ENCODE measurements around the gene RIMKLA.

Gene RIMKLA

GRCh38 chr1:42420121-42420520 lies 39.5 kb downstream of the RIMKLA start:
- TF ChIP-seq ELF4 (IDR thresholded peaks at IDR 0.05) (no peak), HDGF (IDR thresholded peaks at IDR 0.05; ENCODE audit: borderline replicate concordance) (no peak), L3MBTL2 (conservative IDR thresholded peaks at IDR 0.05) (no peak), NFRKB (IDR thresholded peaks at IDR 0.05) (no peak), SP1 (IDR thresholded peaks at IDR 0.05) (no peak), CTBP1 (IDR thresholded peaks at IDR 0.05; ENCODE audit: borderline replicate concordance) (no peak), FOXM1 (IDR thresholded peaks at IDR 0.05; ENCODE audit: borderline replicate concordance) (no peak), FOXA1 (IDR thresholded peaks at IDR 0.05) (no peak), ZNF384 (IDR thresholded peaks at IDR 0.05) (no peak), SUZ12 (IDR thresholded peaks at IDR 0.05) (no peak)
- ChIA-PET CTCF (no interaction called here), POLR2A (no interaction called here)
- DNase-seq (ENCODE audit: extremely low spot score), result no peak

GRCh38 chr1:42420911-42421585 lies 40.5 kb downstream of the RIMKLA start:
- ChIA-PET POLR2A (interaction anchor here (1.2 kb wide), 1 partner anchor 31 kb away, joined by 3 read pairs; no protein-coding TSS in a partner anchor), CTCF (no interaction called here)
- TF ChIP-seq PKNOX1 (IDR thresholded peaks at IDR 0.05) (0 out of 2 replicates have a peak, but pooled peaks have one; percentile 6), ELF4 (IDR thresholded peaks at IDR 0.05) (no peak)
- peak; percentile 52 for DNase-seq (ENCODE audit: extremely low spot score)

- TF ChIP-seq TARDBP (IDR thresholded peaks at IDR 0.05) (no peak), LEF1 (IDR thresholded peaks at IDR 0.05; ENCODE audit: borderline replicate concordance) (no peak)
- ChIA-PET CTCF (no interaction called here), POLR2A (no interaction called here)
These were observed 42.1 kb downstream of the RIMKLA start for GRCh38 chr1:42422737-42423136.

GRCh38 chr1:42423681-42424080 lies 43.1 kb downstream of the RIMKLA start:
- CTCF ChIA-PET, result interaction anchor here (0.6 kb wide), 1 partner anchor 17 kb away, joined by 3 read pairs; no protein-coding TSS in a partner anchor
- TF ChIP-seq HDGF (IDR thresholded peaks at IDR 0.05; ENCODE audit: borderline replicate concordance) (no peak), FOXA1 (IDR thresholded peaks at IDR 0.05) (no peak), ARNT (IDR thresholded peaks at IDR 0.05) (no peak), SUZ12 (IDR thresholded peaks at IDR 0.05) (no peak), ZNF384 (IDR thresholded peaks at IDR 0.05) (no peak), NFRKB (IDR thresholded peaks at IDR 0.05) (no peak), LEF1 (IDR thresholded peaks at IDR 0.05; ENCODE audit: borderline replicate concordance) (no peak), FOXM1 (IDR thresholded peaks at IDR 0.05; ENCODE audit: borderline replicate concordance) (no peak), CTBP1 (IDR thresholded peaks at IDR 0.05; ENCODE audit: borderline replicate concordance) (no peak), FOXK2 (IDR thresholded peaks at IDR 0.05) (no peak), L3MBTL2 (conservative IDR thresholded peaks at IDR 0.05) (no peak), PKNOX1 (IDR thresholded peaks at IDR 0.05) (no peak)
- no peak for DNase-seq (ENCODE audit: extremely low spot score)
- POLR2A ChIA-PET, result no interaction called here

More at GRCh38 chr1:42422737-42423136, 42.1 kb downstream of the RIMKLA start:
- DNase-seq (ENCODE audit: extremely low spot score), result no peak

- TF ChIP-seq ZNF384 (IDR thresholded peaks at IDR 0.05) (no peak), FOXA1 (IDR thresholded peaks at IDR 0.05) (no peak), CTBP1 (IDR thresholded peaks at IDR 0.05; ENCODE audit: borderline replicate concordance) (no peak), FOXM1 (IDR thresholded peaks at IDR 0.05; ENCODE audit: borderline replicate concordance) (no peak), SP1 (IDR thresholded peaks at IDR 0.05) (no peak), L3MBTL2 (conservative IDR thresholded peaks at IDR 0.05) (no peak), ARNT (IDR thresholded peaks at IDR 0.05) (no peak), TARDBP (IDR thresholded peaks at IDR 0.05) (no peak), HDGF (IDR thresholded peaks at IDR 0.05; ENCODE audit: borderline replicate concordance) (no peak)
- CTCF ChIA-PET, result no interaction called here
- no peak for DNase-seq (ENCODE audit: extremely low spot score)
- POLR2A ChIA-PET, result no interaction called here
These were observed 43.6 kb downstream of the RIMKLA start for GRCh38 chr1:42424201-42424600.

GRCh38 chr1:42427240-42427639 lies 46.6 kb downstream of the RIMKLA start:
- ChIA-PET CTCF (no interaction called here), POLR2A (no interaction called here)
- no peak for DNase-seq (ENCODE audit: extremely low spot score)
- TF ChIP-seq BHLHE40 (IDR thresholded peaks at IDR 0.05; ENCODE audit: borderline replicate concordance), result no peak
- no peak for TF ChIP-seq ELF4 (IDR thresholded peaks at IDR 0.05)
- TF ChIP-seq NFRKB (IDR thresholded peaks at IDR 0.05), result no peak
- TF ChIP-seq HDGF (IDR thresholded peaks at IDR 0.05; ENCODE audit: borderline replicate concordance), result no peak
- TF ChIP-seq FOXK2 (IDR thresholded peaks at IDR 0.05), result no peak
- TF ChIP-seq ZNF384 (IDR thresholded peaks at IDR 0.05), result no peak

- CTCF ChIA-PET, result interaction anchor here (0.6 to 0.7 kb wide), 2 partner anchors 163 to 165 kb away, joined by 3 read pairs; no protein-coding TSS in a partner anchor
- POLR2A ChIA-PET, result no interaction called here
- DNase-seq (ENCODE audit: extremely low spot score), result no peak
- TF ChIP-seq NFRKB (IDR thresholded peaks at IDR 0.05) (no peak), PKNOX1 (IDR thresholded peaks at IDR 0.05) (no peak), SP1 (IDR thresholded peaks at IDR 0.05) (no peak), BHLHE40 (IDR thresholded peaks at IDR 0.05; ENCODE audit: borderline replicate concordance) (no peak), FOXM1 (IDR thresholded peaks at IDR 0.05; ENCODE audit: borderline replicate concordance) (no peak), HDGF (IDR thresholded peaks at IDR 0.05; ENCODE audit: borderline replicate concordance) (no peak), ZNF384 (IDR thresholded peaks at IDR 0.05) (no peak), ELF4 (IDR thresholded peaks at IDR 0.05) (no peak), SUZ12 (IDR thresholded peaks at IDR 0.05) (no peak), TARDBP (IDR thresholded peaks at IDR 0.05) (no peak), FOXK2 (IDR thresholded peaks at IDR 0.05) (no peak), L3MBTL2 (conservative IDR thresholded peaks at IDR 0.05) (no peak), FOXA1 (IDR thresholded peaks at IDR 0.05) (no peak), ARNT (IDR thresholded peaks at IDR 0.05) (no peak), CTBP1 (IDR thresholded peaks at IDR 0.05; ENCODE audit: borderline replicate concordance) (no peak), LEF1 (IDR thresholded peaks at IDR 0.05; ENCODE audit: borderline replicate concordance) (no peak)
These were observed 49.0 kb downstream of the RIMKLA start for GRCh38 chr1:42429603-42430002.
